ENCODE measurements around the gene PRKAG1. TPM values are rescaled to one million over a fixed set of nuclear protein-coding genes. Genes with fewer than 3 reads are reported as not detected.

Gene PRKAG1
- polyA plus RNA-seq, 3 donors, result 80.8 to 89.0 (median 84.1) TPM

GRCh38 chr12:49032679-49033447, 14.3 kb upstream of the PRKAG1 start:
- no peak for DNase-seq (ENCODE audit: low read depth in 3 of 3, low spot score in 2 of 3)

- DNase-seq (ENCODE audit: low read depth in 3 of 3, low spot score in 2 of 3), result no peak
Observed at GRCh38 chr12:49032276-49032675, 13.7 kb upstream of the PRKAG1 start.

- no peak for DNase-seq (ENCODE audit: low read depth in 3 of 3, low spot score in 2 of 3)
Observed at GRCh38 chr12:49031573-49032161, 13.1 kb upstream of the PRKAG1 start.

GRCh38 chr12:49030714-49031572, 12.4 kb upstream of the PRKAG1 start:
- no peak for DNase-seq (ENCODE audit: low read depth in 3 of 3, low spot score in 2 of 3)

GRCh38 chr12:49030119-49030518, 11.5 kb upstream of the PRKAG1 start:
- no peak for DNase-seq (ENCODE audit: low read depth in 3 of 3, low spot score in 2 of 3)

- DNase-seq (ENCODE audit: low read depth in 3 of 3, low spot score in 2 of 3), result no peak
Observed at GRCh38 chr12:49028666-49029275, 10.2 kb upstream of the PRKAG1 start.

GRCh38 chr12:49027846-49028555, 9.4 kb upstream of the PRKAG1 start:
- DNase-seq (ENCODE audit: low read depth in 3 of 3, low spot score in 2 of 3), result no peak

GRCh38 chr12:49026678-49027480, 8.3 kb upstream of the PRKAG1 start:
- DNase-seq (ENCODE audit: low read depth in 3 of 3, low spot score in 2 of 3), result no peak

- no peak for DNase-seq (ENCODE audit: low read depth in 3 of 3, low spot score in 2 of 3)
Observed at GRCh38 chr12:49026101-49026500, 7.5 kb upstream of the PRKAG1 start.

GRCh38 chr12:49025463-49025862, 6.9 kb upstream of the PRKAG1 start:
- no peak for DNase-seq (ENCODE audit: low read depth in 3 of 3, low spot score in 2 of 3)

- no peak for DNase-seq (ENCODE audit: low read depth in 3 of 3, low spot score in 2 of 3)
Observed at GRCh38 chr12:49024543-49024942, 6.0 kb upstream of the PRKAG1 start.

- no peak for DNase-seq (ENCODE audit: low read depth in 3 of 3, low spot score in 2 of 3)
Observed at GRCh38 chr12:49023812-49024211, 5.2 kb upstream of the PRKAG1 start.

GRCh38 chr12:49022558-49023178, 4.1 kb upstream of the PRKAG1 start:
- DNase-seq (ENCODE audit: low read depth in 3 of 3, low spot score in 2 of 3), result no peak

GRCh38 chr12:49021292-49021915, 2.8 kb upstream of the PRKAG1 start:
- no peak for DNase-seq (ENCODE audit: low read depth in 3 of 3, low spot score in 2 of 3)

- DNase-seq (ENCODE audit: low read depth in 3 of 3, low spot score in 2 of 3), result no peak
Observed at GRCh38 chr12:49020441-49020840, 1.9 kb upstream of the PRKAG1 start.

- no peak for DNase-seq (ENCODE audit: low read depth in 3 of 3, low spot score in 2 of 3)
Observed at GRCh38 chr12:49019443-49020324, 1.1 kb upstream of the PRKAG1 start.

- no peak for DNase-seq (ENCODE audit: low read depth in 3 of 3, low spot score in 2 of 3)
Observed at GRCh38 chr12:49019120-49019430, 499 bp upstream of the PRKAG1 start.

GRCh38 chr12:49017891-49018260, 700 bp downstream of the PRKAG1 start:
- DNase-seq (ENCODE audit: low read depth in 3 of 3, low spot score in 2 of 3), result no peak

All from right renal cortex interstitium (tissue), 3 donors.